Neural cell (in vitro differentiated cells): ENCODE data around the gene SLC38A3.

Source experiments
- EP300 ChIP-seq: fragments of 450-650 bp; conservative IDR thresholded peaks from 2 replicates; pipeline ENCODE4 v1.6.1; 2014; ENCODE audit warnings: antibody characterized with exemption, mild to moderate bottlenecking, moderate library complexity; ENCODE audit not compliant: poor library complexity, severe bottlenecking
- EZH2 ChIP-seq: fragments of 200-600, 300-800 bp; shearing (Covaris generic), sonication (generic); IDR thresholded peaks from 2 replicates; pipeline ENCODE4 v1.6.1; 2014; ENCODE audit warnings: antibody characterized with exemption, low read length, borderline replicate concordance, mild to moderate bottlenecking; ENCODE audit not compliant: insufficient read depth, poor library complexity, severe bottlenecking
- MXI1 ChIP-seq: fragments of 450-650 bp; conservative IDR thresholded peaks from 2 replicates; pipeline ENCODE4 v1.6.1; 2014; ENCODE audit warnings: antibody characterized with exemption, mild to moderate bottlenecking; ENCODE audit not compliant: poor library complexity, severe bottlenecking
- RAD21 ChIP-seq: fragments of 450-650 bp; conservative IDR thresholded peaks from 2 replicates; pipeline ENCODE4 v1.6.1; 2014; ENCODE audit warnings: antibody characterized with exemption, mild to moderate bottlenecking, moderate library complexity
- TF ChIP-seq, protein P1 (sequence below): fragments of 450-650 bp; IDR thresholded peaks from 2 replicates; pipeline ENCODE4 v1.5.1; 2014; ENCODE audit warnings: antibody characterized with exemption, mild to moderate bottlenecking, moderate library complexity; ENCODE audit not compliant: poor library complexity, severe bottlenecking

- TF ChIP-seq, protein P1, sequence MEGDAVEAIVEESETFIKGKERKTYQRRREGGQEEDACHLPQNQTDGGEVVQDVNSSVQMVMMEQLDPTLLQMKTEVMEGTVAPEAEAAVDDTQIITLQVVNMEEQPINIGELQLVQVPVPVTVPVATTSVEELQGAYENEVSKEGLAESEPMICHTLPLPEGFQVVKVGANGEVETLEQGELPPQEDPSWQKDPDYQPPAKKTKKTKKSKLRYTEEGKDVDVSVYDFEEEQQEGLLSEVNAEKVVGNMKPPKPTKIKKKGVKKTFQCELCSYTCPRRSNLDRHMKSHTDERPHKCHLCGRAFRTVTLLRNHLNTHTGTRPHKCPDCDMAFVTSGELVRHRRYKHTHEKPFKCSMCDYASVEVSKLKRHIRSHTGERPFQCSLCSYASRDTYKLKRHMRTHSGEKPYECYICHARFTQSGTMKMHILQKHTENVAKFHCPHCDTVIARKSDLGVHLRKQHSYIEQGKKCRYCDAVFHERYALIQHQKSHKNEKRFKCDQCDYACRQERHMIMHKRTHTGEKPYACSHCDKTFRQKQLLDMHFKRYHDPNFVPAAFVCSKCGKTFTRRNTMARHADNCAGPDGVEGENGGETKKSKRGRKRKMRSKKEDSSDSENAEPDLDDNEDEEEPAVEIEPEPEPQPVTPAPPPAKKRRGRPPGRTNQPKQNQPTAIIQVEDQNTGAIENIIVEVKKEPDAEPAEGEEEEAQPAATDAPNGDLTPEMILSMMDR = no peak
- TF ChIP-seq EP300 (no peak), RAD21 (no peak), MXI1 (no peak), EZH2 (no peak)
Observed at GRCh38 chr3:50164984-50165909, 39.8 kb upstream of the SLC38A3 start.
